ENCODE measurements around the gene RASGEF1B. TPM values are rescaled to one million over a fixed set of nuclear protein-coding genes. Genes with fewer than 3 reads are reported as not detected.
"Not testable (repeated sequence)": the region's sequence is repeated elsewhere in the genome, so short reads cannot be mapped to it uniquely, and the experiment has no call there.

RASGEF1B gene
- total RNA-seq, 1 donor from 2014 or later: 13.5 TPM

DNA sequence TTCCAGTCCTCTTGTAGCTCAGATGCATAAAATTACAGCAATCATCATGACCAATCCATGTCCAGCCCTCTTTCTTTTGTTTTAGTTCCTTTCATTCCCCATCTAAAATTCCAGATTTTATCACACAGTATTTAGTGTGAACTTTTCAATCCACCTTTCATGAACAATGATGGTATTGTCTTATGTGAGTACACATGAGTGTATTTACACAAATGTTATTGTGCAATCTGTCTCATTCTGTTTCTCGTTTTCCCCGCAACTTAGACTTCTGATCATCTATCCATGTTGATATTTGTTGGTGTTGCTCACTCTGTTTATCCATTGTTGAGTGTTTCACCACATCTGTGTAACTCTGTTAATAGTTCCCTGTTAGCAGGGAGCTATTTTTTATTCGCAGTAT lies 9.4 kb upstream of the RASGEF1B start:
- no peak for DNase-seq (ENCODE audit: extremely low spot score in 2 of 2)
- Histone ChIP-seq H3K36me3 (no peaks in the 10 kb centered on the region), H3K27me3 (no peaks in the 10 kb centered on the region), H3K27ac (no peak overlapping the region), H3K4me3 (no peak overlapping the region), H3K9me3 (no peaks in the 10 kb centered on the region), H3K4me1 (no peaks in the 10 kb centered on the region)
- TF ChIP-seq POLR2AphosphoS5 (IDR thresholded peaks at IDR 0.05; ENCODE audit: insufficient read depth in 1 of 2, low read depth in 1 of 2) (no peak), POLR2A (IDR thresholded peaks at IDR 0.05) (no peak)
- TF ChIP-seq, protein P1, sequence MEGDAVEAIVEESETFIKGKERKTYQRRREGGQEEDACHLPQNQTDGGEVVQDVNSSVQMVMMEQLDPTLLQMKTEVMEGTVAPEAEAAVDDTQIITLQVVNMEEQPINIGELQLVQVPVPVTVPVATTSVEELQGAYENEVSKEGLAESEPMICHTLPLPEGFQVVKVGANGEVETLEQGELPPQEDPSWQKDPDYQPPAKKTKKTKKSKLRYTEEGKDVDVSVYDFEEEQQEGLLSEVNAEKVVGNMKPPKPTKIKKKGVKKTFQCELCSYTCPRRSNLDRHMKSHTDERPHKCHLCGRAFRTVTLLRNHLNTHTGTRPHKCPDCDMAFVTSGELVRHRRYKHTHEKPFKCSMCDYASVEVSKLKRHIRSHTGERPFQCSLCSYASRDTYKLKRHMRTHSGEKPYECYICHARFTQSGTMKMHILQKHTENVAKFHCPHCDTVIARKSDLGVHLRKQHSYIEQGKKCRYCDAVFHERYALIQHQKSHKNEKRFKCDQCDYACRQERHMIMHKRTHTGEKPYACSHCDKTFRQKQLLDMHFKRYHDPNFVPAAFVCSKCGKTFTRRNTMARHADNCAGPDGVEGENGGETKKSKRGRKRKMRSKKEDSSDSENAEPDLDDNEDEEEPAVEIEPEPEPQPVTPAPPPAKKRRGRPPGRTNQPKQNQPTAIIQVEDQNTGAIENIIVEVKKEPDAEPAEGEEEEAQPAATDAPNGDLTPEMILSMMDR (IDR thresholded peaks at IDR 0.05): no peak
- intact Hi-C loops (cut with DNase I): loop anchor here (5.0 kb wide), 1 partner anchor 574 kb away; no protein-coding TSS in a partner anchor

DNA sequence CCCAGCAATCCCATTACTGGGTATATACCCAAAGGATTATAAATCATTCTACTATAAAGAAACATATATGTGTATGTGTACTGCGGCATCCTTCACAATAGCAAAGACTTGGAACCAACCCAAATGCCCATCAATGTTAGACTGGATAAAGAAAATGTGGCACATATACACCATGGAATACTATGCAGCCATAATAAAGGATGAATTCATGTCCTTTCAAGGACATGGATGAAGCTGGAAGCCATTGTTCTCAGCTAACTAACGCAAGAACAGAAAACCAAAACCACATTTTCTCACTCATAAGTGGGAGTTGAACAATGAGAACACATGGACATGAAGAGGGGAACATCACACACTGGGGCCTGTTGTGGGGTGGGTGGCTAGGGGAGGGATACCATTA lies 7.9 kb upstream of the RASGEF1B start:
- H3K4me1 ChIP-seq; intact Hi-C loops (cut with DNase I); DNase-seq (ENCODE audit: extremely low spot score in 2 of 2); H3K4me3 ChIP-seq; H3K36me3 ChIP-seq; H3K9me3 ChIP-seq; H3K27ac ChIP-seq; H3K27me3 ChIP-seq: not testable (repeated sequence)

DNA sequence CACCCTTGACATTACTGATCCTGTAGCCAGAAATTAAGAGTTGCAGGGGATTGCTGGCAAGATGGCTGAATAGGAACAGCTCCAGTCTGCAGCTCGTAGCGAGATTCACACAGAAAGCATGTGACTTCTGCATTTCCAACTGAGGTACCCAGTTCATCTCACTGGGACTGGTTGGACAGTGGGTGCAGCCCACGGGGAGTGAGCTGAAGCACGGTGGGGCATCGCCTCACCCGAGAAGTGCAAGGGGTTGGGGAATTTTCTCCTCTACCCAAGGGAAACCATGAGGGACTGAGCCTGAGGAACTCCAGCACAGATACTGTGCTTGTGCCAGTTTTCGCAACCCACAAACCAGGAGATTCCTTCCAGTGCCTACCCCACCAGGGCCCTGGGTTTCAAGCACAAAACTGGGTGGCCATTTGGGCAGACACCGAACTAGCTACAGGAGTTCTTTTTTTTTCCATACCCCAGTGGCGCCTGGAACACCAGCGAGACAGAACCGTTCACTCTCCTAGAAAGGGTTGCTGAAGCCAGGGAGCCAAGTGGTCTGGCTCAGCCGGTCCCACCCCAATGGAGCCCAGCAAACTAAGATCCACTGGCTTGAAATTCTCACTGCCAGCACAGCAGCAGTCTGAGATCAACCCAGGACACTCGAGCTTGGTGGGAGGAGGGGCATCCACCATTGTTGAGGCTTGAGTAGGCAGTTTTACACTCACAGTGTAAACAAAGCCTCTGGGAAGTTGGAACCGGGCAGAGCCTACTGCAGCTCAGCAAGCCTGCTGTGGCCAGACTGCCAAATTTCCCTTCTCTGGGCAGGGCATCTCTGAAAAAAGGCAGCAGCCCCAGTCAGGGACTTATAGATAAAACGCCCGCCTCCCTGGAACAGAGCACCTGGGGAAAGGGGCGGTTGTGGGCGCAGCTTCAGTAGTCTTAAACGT lies 1.9 kb upstream of the RASGEF1B start:
- DNase-seq (ENCODE audit: extremely low spot score in 2 of 2); H3K4me3 ChIP-seq; intact Hi-C loops (cut with DNase I); H3K27me3 ChIP-seq; H3K9me3 ChIP-seq; H3K36me3 ChIP-seq; H3K27ac ChIP-seq: not testable (repeated sequence)
- H3K4me1 ChIP-seq: peaks cover 29% of the 10 kb centered on the region
- TF ChIP-seq POLR2AphosphoS5 (IDR thresholded peaks at IDR 0.05; ENCODE audit: insufficient read depth in 1 of 2, low read depth in 1 of 2): peak in 1 of 2 donors; percentile 21

DNA sequence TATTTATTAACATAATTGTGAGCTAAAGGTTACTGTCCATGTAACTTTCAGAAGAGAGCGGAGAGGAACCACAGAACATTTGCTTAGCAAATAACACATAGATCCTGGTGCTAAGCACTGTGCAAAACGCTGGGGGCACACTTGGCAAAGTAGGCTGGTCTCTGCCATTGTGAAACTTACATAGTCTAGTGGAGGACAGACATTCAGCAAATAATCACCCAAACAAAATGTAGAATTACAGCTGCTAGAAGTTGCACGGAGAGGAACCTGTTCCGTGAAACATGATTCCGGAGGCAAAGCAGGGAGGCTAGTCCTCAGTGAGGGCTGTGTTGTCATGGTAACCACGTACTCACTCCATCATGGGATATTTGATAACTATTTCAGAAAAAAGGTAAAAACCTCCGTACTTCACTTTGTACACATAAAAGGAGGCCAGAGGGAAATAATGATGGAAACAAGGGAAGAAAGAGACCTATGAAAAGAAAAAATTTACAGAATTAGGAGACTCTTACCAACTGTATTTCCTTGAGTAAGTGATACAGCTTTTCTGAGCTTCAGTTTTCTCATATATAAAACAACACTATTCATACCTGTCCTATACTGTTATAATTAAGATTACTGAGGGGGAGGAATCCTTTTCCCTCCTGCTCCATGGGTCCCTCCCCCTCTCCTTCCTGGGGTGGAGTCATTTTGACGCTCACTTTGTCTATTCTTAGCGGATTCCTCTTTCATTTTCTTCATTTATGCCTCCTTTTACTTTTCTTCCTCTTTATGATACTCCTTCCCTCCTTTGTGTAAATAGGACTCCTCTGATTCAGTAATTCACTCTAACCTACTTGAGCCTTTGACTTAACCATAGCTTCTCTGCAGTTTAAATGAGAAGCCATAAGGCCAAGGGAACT lies 825 bp upstream of the RASGEF1B start:
- no peak for DNase-seq (ENCODE audit: extremely low spot score in 2 of 2)
- TF ChIP-seq, protein P1 (IDR thresholded peaks at IDR 0.05): peak in 1 of 3 experiments; percentile 17
- TF ChIP-seq POLR2AphosphoS5 (IDR thresholded peaks at IDR 0.05; ENCODE audit: insufficient read depth in 1 of 2, low read depth in 1 of 2) (no peak), POLR2A (IDR thresholded peaks at IDR 0.05) (no peak)
- peaks cover 29% of the 10 kb centered on the region for H3K4me1 ChIP-seq
- peak overlapping the region; percentile 89 for H3K27ac ChIP-seq
- H3K4me3 ChIP-seq: peak overlapping the region; percentile 57 to 89
- no peaks in the 10 kb centered on the region for H3K9me3 ChIP-seq
- no peaks in the 10 kb centered on the region for H3K36me3 ChIP-seq
- intact Hi-C loops (cut with DNase I): no loop called here
- no peaks in the 10 kb centered on the region for H3K27me3 ChIP-seq

DNA sequence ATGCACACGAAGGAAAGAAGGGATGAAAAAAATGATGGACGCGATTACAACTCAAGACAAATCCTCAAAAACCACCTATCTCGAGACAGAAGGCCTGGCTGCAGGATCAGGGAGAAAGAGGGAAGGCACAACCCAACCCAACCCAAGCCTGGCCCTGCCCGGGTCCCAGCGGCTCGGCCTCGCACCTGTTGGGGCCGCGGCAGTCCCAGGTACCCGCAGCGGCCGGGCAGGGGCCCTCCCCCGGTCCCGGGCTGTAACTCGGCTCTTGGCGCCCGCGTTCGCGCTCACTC lies 464 bp downstream of the RASGEF1B start:
- no peak for DNase-seq (ENCODE audit: extremely low spot score in 2 of 2)
- no peak for TF ChIP-seq POLR2A (IDR thresholded peaks at IDR 0.05)
- TF ChIP-seq POLR2AphosphoS5 (IDR thresholded peaks at IDR 0.05; ENCODE audit: insufficient read depth in 1 of 2, low read depth in 1 of 2): no peak
- TF ChIP-seq, protein P1 (IDR thresholded peaks at IDR 0.05): no peak
- no peaks in the 10 kb centered on the region for H3K36me3 ChIP-seq
- peak overlapping the region; percentile 89 for H3K27ac ChIP-seq
- H3K4me3 ChIP-seq: peak overlapping the region; percentile 57 to 89
- peaks cover 29% of the 10 kb centered on the region for H3K4me1 ChIP-seq
- H3K9me3 ChIP-seq: no peaks in the 10 kb centered on the region
- intact Hi-C loops (cut with DNase I): no loop called here
- no peaks in the 10 kb centered on the region for H3K27me3 ChIP-seq

Measured in vagina (tissue), 2 donors.